Hepatocyte (in vitro differentiated cells): ENCODE measurements around the gene APPL2.

Experiments
- EZH2 ChIP-seq: fragments of 200-600 bp; sonication (generic); IDR thresholded peaks from 2 replicates; pipeline ENCODE4 v1.6.1; 2016; ENCODE audit warnings: antibody characterized with exemption, mild to moderate bottlenecking, borderline replicate concordance
- TF ChIP-seq, protein P1 (sequence below): fragments of 200-600 bp; sonication (generic); IDR thresholded peaks from 2 replicates; pipeline ENCODE4 v1.5.1; 2016; ENCODE audit warnings: antibody characterized with exemption, mild to moderate bottlenecking; ENCODE audit not compliant: poor library complexity

GRCh38 chr12:105239304-105239703 lies 3.3 kb upstream of the APPL2 start:
- TF ChIP-seq, protein P1, sequence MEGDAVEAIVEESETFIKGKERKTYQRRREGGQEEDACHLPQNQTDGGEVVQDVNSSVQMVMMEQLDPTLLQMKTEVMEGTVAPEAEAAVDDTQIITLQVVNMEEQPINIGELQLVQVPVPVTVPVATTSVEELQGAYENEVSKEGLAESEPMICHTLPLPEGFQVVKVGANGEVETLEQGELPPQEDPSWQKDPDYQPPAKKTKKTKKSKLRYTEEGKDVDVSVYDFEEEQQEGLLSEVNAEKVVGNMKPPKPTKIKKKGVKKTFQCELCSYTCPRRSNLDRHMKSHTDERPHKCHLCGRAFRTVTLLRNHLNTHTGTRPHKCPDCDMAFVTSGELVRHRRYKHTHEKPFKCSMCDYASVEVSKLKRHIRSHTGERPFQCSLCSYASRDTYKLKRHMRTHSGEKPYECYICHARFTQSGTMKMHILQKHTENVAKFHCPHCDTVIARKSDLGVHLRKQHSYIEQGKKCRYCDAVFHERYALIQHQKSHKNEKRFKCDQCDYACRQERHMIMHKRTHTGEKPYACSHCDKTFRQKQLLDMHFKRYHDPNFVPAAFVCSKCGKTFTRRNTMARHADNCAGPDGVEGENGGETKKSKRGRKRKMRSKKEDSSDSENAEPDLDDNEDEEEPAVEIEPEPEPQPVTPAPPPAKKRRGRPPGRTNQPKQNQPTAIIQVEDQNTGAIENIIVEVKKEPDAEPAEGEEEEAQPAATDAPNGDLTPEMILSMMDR: no peak
- TF ChIP-seq EZH2: no peak
